SU-DHL-6 (cell line): ENCODE measurements around the gene MICAL3.

Experiments
- CTCF ChIP-seq: fragments of 200-600 bp; sonication (generic); IDR thresholded peaks from one replicate; pipeline ENCODE4 v1.5.1; 2017; ENCODE audit warnings: antibody characterized with exemption, mild to moderate bottlenecking, low read length, moderate library complexity; ENCODE audit not compliant: insufficient read depth, poor library complexity, severe bottlenecking
- EZH2phosphoT487 ChIP-seq: fragments of 200-600 bp; sonication (generic), shearing (Covaris generic); conservative IDR thresholded peaks from 2 replicates; pipeline ENCODE4 v1.6.1; 2018; ENCODE audit warnings: mild to moderate bottlenecking, antibody characterized with exemption, low read length, moderate library complexity, mixed read lengths

DNA sequence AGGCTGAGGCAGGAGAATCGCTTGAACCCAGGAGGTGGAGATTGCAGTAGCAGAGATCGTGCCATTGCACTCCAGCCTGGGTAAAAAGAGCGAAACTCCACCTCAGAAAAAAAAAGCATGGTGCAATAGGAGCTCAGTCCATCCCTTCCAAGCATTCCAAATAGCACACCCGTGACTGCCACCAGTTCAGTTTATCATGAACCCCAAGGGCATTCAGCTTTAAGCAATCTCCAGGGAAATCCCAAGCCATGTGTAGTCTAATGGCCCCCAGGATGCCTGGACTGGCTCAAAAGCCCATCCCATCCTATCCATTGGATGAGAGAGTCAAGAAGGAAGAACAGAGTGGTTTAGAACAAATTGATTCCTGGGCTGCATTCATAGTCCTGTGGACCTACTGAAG, 16.2 kb downstream of the MICAL3 start:
- no peak for TF ChIP-seq CTCF
- TF ChIP-seq EZH2phosphoT487 = no peak
